Measurements from ENCODE around the gene NTRK2. TPM values are rescaled to one million over a fixed set of nuclear protein-coding genes. Genes with fewer than 3 reads are reported as not detected.

The NTRK2 gene
- polyA plus RNA-seq, 1 donor (not counting 4 experiments of a cell fraction or from before 2014, with no cell fraction given): 0.08 TPM

DNA sequence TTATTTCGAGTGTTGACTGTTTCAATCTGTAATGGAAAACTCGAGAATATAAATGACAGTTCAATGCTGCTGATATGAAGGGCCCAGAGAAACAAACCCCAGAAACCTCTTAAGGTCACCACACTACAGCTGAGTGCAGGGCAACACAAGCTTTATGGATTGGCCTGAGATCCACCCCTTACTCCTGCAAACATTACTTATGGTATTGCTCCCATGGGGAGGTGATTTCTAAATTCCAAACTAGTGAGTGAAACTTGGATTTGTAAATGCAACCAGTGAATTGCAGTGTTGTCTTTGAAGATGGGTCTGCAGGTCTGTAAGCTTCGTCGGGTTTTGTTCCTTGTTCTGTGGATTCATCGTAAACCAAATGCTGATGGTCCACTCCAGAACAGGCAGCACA lies 85.4 kb downstream of the NTRK2 start:
- Histone ChIP-seq H3K4me3 (ENCODE audit: control insufficient read depth in 2 of 3, extremely low read depth in 1 of 3, insufficient read depth in 2 of 3, low read depth in 1 of 3, low read length in 3 of 3) (no peak overlapping the region), H3K4me1 (ENCODE audit: control insufficient read depth, extremely low read depth, insufficient read depth, low read length) (peaks cover 52% of the 10 kb centered on the region), H3K79me2 (ENCODE audit: control insufficient read depth, insufficient read depth, low read length) (no peaks in the 10 kb centered on the region), H3K4me2 (ENCODE audit: control insufficient read depth, extremely low read depth, insufficient read depth, low read depth, low read length) (no peak overlapping the region), H3K27ac (ENCODE audit: control insufficient read depth, insufficient read depth, low read length) (no peak overlapping the region), H3K9ac (ENCODE audit: control insufficient read depth, extremely low read depth, insufficient read depth, low read length) (no peak overlapping the region), H4K20me1 (ENCODE audit: control insufficient read depth, extremely low read depth, insufficient read depth, low read length) (no peaks in the 10 kb centered on the region), H3K9me3 (ENCODE audit: control insufficient read depth, low read depth, low read length) (no peaks in the 10 kb centered on the region), H3K9me1 (ENCODE audit: control insufficient read depth, extremely low read depth, insufficient read depth, low read length) (no peaks in the 10 kb centered on the region), H2AFZ (ENCODE audit: control insufficient read depth, low read length) (no peak overlapping the region), H3K36me3 (ENCODE audit: control insufficient read depth in 2 of 2, extremely low read depth in 1 of 2, insufficient read depth in 2 of 2, low read length in 2 of 2) (no peaks in the 10 kb centered on the region), H3K27me3 (ENCODE audit: control insufficient read depth, extremely low read depth, insufficient read depth, low read length) (no peaks in the 10 kb centered on the region)
- dilution Hi-C loops (cut with MboI; ENCODE audit: extremely low pct_ligation_motif_present, low sequenced_read_pairs): no loop called here
- no peak for DNase-seq (ENCODE audit: low read depth, low spot score)
- TF ChIP-seq, protein P1, sequence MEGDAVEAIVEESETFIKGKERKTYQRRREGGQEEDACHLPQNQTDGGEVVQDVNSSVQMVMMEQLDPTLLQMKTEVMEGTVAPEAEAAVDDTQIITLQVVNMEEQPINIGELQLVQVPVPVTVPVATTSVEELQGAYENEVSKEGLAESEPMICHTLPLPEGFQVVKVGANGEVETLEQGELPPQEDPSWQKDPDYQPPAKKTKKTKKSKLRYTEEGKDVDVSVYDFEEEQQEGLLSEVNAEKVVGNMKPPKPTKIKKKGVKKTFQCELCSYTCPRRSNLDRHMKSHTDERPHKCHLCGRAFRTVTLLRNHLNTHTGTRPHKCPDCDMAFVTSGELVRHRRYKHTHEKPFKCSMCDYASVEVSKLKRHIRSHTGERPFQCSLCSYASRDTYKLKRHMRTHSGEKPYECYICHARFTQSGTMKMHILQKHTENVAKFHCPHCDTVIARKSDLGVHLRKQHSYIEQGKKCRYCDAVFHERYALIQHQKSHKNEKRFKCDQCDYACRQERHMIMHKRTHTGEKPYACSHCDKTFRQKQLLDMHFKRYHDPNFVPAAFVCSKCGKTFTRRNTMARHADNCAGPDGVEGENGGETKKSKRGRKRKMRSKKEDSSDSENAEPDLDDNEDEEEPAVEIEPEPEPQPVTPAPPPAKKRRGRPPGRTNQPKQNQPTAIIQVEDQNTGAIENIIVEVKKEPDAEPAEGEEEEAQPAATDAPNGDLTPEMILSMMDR (optimal IDR thresholded peaks at IDR 0.05 in 1 of 3, IDR thresholded peaks at IDR 0.05 in 1 of 3, conservative IDR thresholded peaks at IDR 0.05 in 1 of 3; ENCODE audit: extremely low read depth in 1 of 3, insufficient read depth in 2 of 3, low read length in 3 of 3): no peak
- no peak for TF ChIP-seq EZH2 (IDR thresholded peaks at IDR 0.05; ENCODE audit: low read length)
- peak; percentile 56 for FAIRE-seq

DNA sequence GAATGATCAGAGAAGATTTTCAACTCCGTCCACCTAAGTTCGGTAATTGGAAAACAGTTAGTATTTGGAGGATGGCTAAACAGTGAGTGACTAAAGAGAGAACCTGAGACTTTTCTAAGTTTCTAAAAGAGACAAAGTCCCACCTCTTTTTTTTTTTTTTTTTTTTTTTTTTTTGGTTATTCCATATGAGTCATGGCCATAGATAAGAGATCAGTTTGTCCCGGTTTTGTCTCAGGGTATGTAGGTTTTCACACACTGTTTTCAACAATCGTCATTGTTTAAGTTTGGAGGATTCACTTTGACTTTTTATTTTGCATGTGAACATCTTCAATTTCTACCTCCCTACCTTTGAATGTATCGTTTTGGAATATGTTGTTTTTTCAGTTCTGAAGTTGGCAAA lies 85.9 kb downstream of the NTRK2 start:
- no peak for FAIRE-seq
- no peak for DNase-seq (ENCODE audit: low read depth, low spot score)
- Histone ChIP-seq H3K4me1 (ENCODE audit: control insufficient read depth, extremely low read depth, insufficient read depth, low read length) (peaks cover 50% of the 10 kb centered on the region), H3K4me3 (ENCODE audit: control insufficient read depth in 2 of 3, extremely low read depth in 1 of 3, insufficient read depth in 2 of 3, low read depth in 1 of 3, low read length in 3 of 3) (no peak overlapping the region), H2AFZ (ENCODE audit: control insufficient read depth, low read length) (no peak overlapping the region), H3K4me2 (ENCODE audit: control insufficient read depth, extremely low read depth, insufficient read depth, low read depth, low read length) (no peak overlapping the region), H3K9ac (ENCODE audit: control insufficient read depth, extremely low read depth, insufficient read depth, low read length) (no peak overlapping the region), H3K9me1 (ENCODE audit: control insufficient read depth, extremely low read depth, insufficient read depth, low read length) (no peaks in the 10 kb centered on the region), H3K36me3 (ENCODE audit: control insufficient read depth in 2 of 2, extremely low read depth in 1 of 2, insufficient read depth in 2 of 2, low read length in 2 of 2) (no peaks in the 10 kb centered on the region), H3K79me2 (ENCODE audit: control insufficient read depth, insufficient read depth, low read length) (no peaks in the 10 kb centered on the region), H4K20me1 (ENCODE audit: control insufficient read depth, extremely low read depth, insufficient read depth, low read length) (no peaks in the 10 kb centered on the region), H3K9me3 (ENCODE audit: control insufficient read depth, low read depth, low read length) (no peaks in the 10 kb centered on the region), H3K27ac (ENCODE audit: control insufficient read depth, insufficient read depth, low read length) (no peak overlapping the region), H3K27me3 (ENCODE audit: control insufficient read depth, extremely low read depth, insufficient read depth, low read length) (no peaks in the 10 kb centered on the region)
- TF ChIP-seq EZH2 (IDR thresholded peaks at IDR 0.05; ENCODE audit: low read length): no peak
- TF ChIP-seq, protein P1 (optimal IDR thresholded peaks at IDR 0.05 in 1 of 3, IDR thresholded peaks at IDR 0.05 in 1 of 3, conservative IDR thresholded peaks at IDR 0.05 in 1 of 3; ENCODE audit: extremely low read depth in 1 of 3, insufficient read depth in 2 of 3, low read length in 3 of 3): no peak
- dilution Hi-C loops (cut with MboI; ENCODE audit: extremely low pct_ligation_motif_present, low sequenced_read_pairs): no loop called here
